A549 (cell line): ENCODE data around the gene RAPGEF5. TPM values are rescaled to one million over a fixed set of nuclear protein-coding genes. Genes with fewer than 3 reads are reported as not detected.

Experiments
- ATAC-seq, 2 experiments: fragments of 200-7000 bp in 1 of 2; fragments of >200 bp in 1 of 2; cut with Nextera tagmentation in 1 of 2; cut with Tn5 transposase in 1 of 2; 3 replicates each; pipeline versions ENCODE4 v1.8.0 to v1.9.1; 2018 to 2020; ENCODE audit warnings: mild to moderate bottlenecking in 1 of 2, moderate library complexity in 1 of 2
- CTCF ChIA-PET: fragments of 300-600 bp; sonication (Branson Sonifier 250); formaldehyde crosslinking; extraction: SDS; loops from one replicate; lab custom pipeline; 2021; ENCODE audit warnings: antibody characterized with exemption, inconsistent platforms; lab: Yijun Ruan, JAX
- POLR2A ChIA-PET: fragments of 350-600 bp; formaldehyde crosslinking; extraction: SDS; loops from one replicate; lab custom pipeline; 2021; ENCODE audit warnings: antibody characterized with exemption, inconsistent platforms; lab: Yijun Ruan, JAX
- DNase-seq, 2 experiments: peaks; one replicate each; pipeline versions ENCODE4 v3.0.0 to v3.0.0-alpha.2; 2011 to 2016; ENCODE audit warnings: low read depth in 1 of 2, low spot score in 1 of 2
- FAIRE-seq: peaks from 2 replicates; lab custom pipeline; 2011; peaks lifted over from hg19 to GRCh38; lab: Jason Lieb, UNC
- H3K27ac ChIP-seq, 2 experiments: fragments of >200 bp; sonication (Bioruptor Twin); formaldehyde crosslinking; 3 replicates each; pipeline ENCODE4 v1.5.1; 2016 to 2017
- H3K4me1 ChIP-seq: fragments of >200 bp; sonication (Bioruptor Twin); formaldehyde crosslinking; 3 replicates; pipeline ENCODE4 v1.6.1; 2016
- H3K4me2 ChIP-seq: fragments of >200 bp; sonication (Bioruptor Twin); formaldehyde crosslinking; 3 replicates; pipeline ENCODE4 v1.6.1; 2016
- H3K4me3 ChIP-seq: fragments of >200 bp; sonication (Bioruptor Twin); formaldehyde crosslinking; 3 replicates; pipeline ENCODE4 v1.5.1; 2016
- H3K9me3 ChIP-seq: fragments of >200 bp; sonication (Bioruptor Twin); formaldehyde crosslinking; 3 replicates; pipeline ENCODE4 v1.6.1; 2016
- BHLHE40 ChIP-seq: IDR thresholded peaks from 2 replicates; pipeline ENCODE4 v1.6.1; 2012; ENCODE audit warnings: low read depth, low read length, inconsistent platforms
- CEBPB ChIP-seq, 2 experiments: fragments of >200 bp in 1 of 2; sonication (Bioruptor Twin) in 1 of 2; formaldehyde crosslinking in 1 of 2; IDR thresholded peaks; 2 replicates each; pipeline ENCODE4 v1.6.1; 2012 to 2016
- CHD2 ChIP-seq: fragments of 150-350 bp; IDR thresholded peaks from 2 replicates; pipeline ENCODE4 v1.6.1; 2014; ENCODE audit warnings: low read length; ENCODE audit not compliant: partially characterized antibody
- CHD4 ChIP-seq: fragments of 200-600 bp; sonication (generic); IDR thresholded peaks from 2 replicates; pipeline ENCODE4 v1.6.1; 2016; ENCODE audit warnings: antibody characterized with exemption, mild to moderate bottlenecking, borderline replicate concordance
- CTCF ChIP-seq: fragments of >200 bp; sonication (Bioruptor Twin); formaldehyde crosslinking; IDR thresholded peaks from 3 replicates; pipeline ENCODE4 v1.5.1; 2016
- E2F6 ChIP-seq: IDR thresholded peaks from 2 replicates; pipeline ENCODE4 v1.6.1; 2012; ENCODE audit warnings: low read depth, borderline replicate concordance
- EHMT2 ChIP-seq: fragments of 200-600 bp; sonication (generic); IDR thresholded peaks from 2 replicates; pipeline ENCODE4 v1.6.1; 2016; ENCODE audit warnings: antibody characterized with exemption, low read depth, mild to moderate bottlenecking, moderate library complexity
- ELK1 ChIP-seq: fragments of 150-350 bp; IDR thresholded peaks from 2 replicates; pipeline ENCODE4 v1.6.1; 2014; ENCODE audit warnings: low read depth, mild to moderate bottlenecking, low read length
- EP300 ChIP-seq, 2 experiments: fragments of >200 bp; sonication (Bioruptor Twin); formaldehyde crosslinking; IDR thresholded peaks; 2 replicates in 1 of 2; 3 replicates in 1 of 2; pipeline ENCODE4 v1.6.1; 2016 to 2017
- HES2 ChIP-seq: fragments of >200 bp; sonication (Bioruptor Twin); formaldehyde crosslinking; IDR thresholded peaks from 2 replicates; pipeline ENCODE4 v1.6.1; 2016
- HMGXB4 ChIP-seq: fragments of 250-450 bp; sonication (Bioruptor Pico); IDR thresholded peaks from 2 replicates; pipeline ENCODE4 v1.5.0; 2021; ENCODE audit warnings: mild to moderate bottlenecking, moderate library complexity, borderline replicate concordance
- HOXB5 ChIP-seq: fragments of 250-450 bp; sonication (Bioruptor Pico); IDR thresholded peaks from 2 replicates; pipeline ENCODE4 v1.5.0; 2020; ENCODE audit warnings: mild to moderate bottlenecking, moderate library complexity
- JUN ChIP-seq, 2 experiments: fragments of >200 bp; sonication (Bioruptor Twin); formaldehyde crosslinking; IDR thresholded peaks; 2 replicates in 1 of 2; 3 replicates in 1 of 2; pipeline ENCODE4 v1.6.1; 2016 to 2017
- JUNB ChIP-seq: fragments of >200 bp; sonication (Bioruptor Twin); formaldehyde crosslinking; IDR thresholded peaks from 2 replicates; pipeline ENCODE4 v1.6.1; 2016
- KDM5A ChIP-seq: fragments of 200-600 bp; sonication (generic); IDR thresholded peaks from 2 replicates; pipeline ENCODE4 v1.6.1; 2016; ENCODE audit warnings: antibody characterized with exemption, mild to moderate bottlenecking
- MAX ChIP-seq: IDR thresholded peaks from 2 replicates; pipeline ENCODE4 v1.6.1; 2012
- NFE2L2 ChIP-seq: fragments of 150-350 bp; conservative IDR thresholded peaks from 2 replicates; pipeline ENCODE4 v1.6.1; 2014; ENCODE audit warnings: low read length
- NPAS2 ChIP-seq: fragments of 250-450 bp; sonication (Bioruptor Pico); IDR thresholded peaks from 2 replicates; pipeline ENCODE4 v1.8.0; 2022; ENCODE audit warnings: mild to moderate bottlenecking, moderate library complexity, borderline replicate concordance
- NR3C1 ChIP-seq: fragments of >200 bp; sonication (Bioruptor Twin); formaldehyde crosslinking; IDR thresholded peaks from 3 replicates; pipeline ENCODE4 v1.6.1; 2017
- PBX3 ChIP-seq: IDR thresholded peaks from 2 replicates; pipeline ENCODE4 v1.6.1; 2012
- REST ChIP-seq: fragments of 200-600 bp; sonication (generic); IDR thresholded peaks from 2 replicates; pipeline ENCODE4 v1.6.1; 2016; ENCODE audit warnings: antibody characterized with exemption, mild to moderate bottlenecking, moderate library complexity
- TFCP2L1 ChIP-seq: fragments of 250-450 bp; sonication (Bioruptor Pico); IDR thresholded peaks from 2 replicates; pipeline ENCODE4 v1.5.0; 2021; ENCODE audit warnings: mild to moderate bottlenecking
- ZNF302 ChIP-seq: fragments of 250-450 bp; sonication (Bioruptor Pico); IDR thresholded peaks from 2 replicates; pipeline ENCODE4 v1.9.0; 2021; ENCODE audit warnings: inconsistent platforms, mild to moderate bottlenecking, moderate library complexity
- ZSCAN20 ChIP-seq: fragments of 250-450 bp; sonication (Bioruptor Pico); IDR thresholded peaks from 2 replicates; pipeline ENCODE4 v1.8.0; 2022; ENCODE audit warnings: mild to moderate bottlenecking, moderate library complexity
- WGBS: methylation state at CpG from one replicate; pipeline ENCODE4 v1.1.6; 2017; ENCODE audit errors: missing lambda C conversion rate; 5-methylcytosine and 5-hydroxymethylcytosine counted together
- polyA plus RNA-seq, 4 experiments: library from polyadenylated mRNA; depleted of rRNA in 3 of 4; stranded (reverse); fragments of >200 nt; fragmentation: RNase III in 1 of 4; extraction: RNeasy Plus Mini Kit Qiagen cat#74134 plus additional on column Dnase treatment in 1 of 4; gene quantifications; 2 replicates in 3 of 4; 3 replicates in 1 of 4; pipeline ENCODE4 v1.2.3, GENCODE V29; 2011 to 2017

Gene RAPGEF5
- polyA plus RNA-seq, 2 of the 4 experiments (the other 2 are of a cell fraction), result 0.03 to 0.14 TPM

GRCh38 chr7:22182149-22182548, 174.8 kb downstream of the RAPGEF5 start (continued):
- TF ChIP-seq CTCF, result no peak
- TF ChIP-seq HES2, result no peak
- TF ChIP-seq CEBPB (IDR thresholded peaks at IDR 0.05), result no peak
- TF ChIP-seq CHD2, result no peak
- no peak for TF ChIP-seq PBX3
- no peak for TF ChIP-seq NPAS2 (CRISPR knock-in tag)
- TF ChIP-seq HOXB5 (CRISPR knock-in tag), result no peak
- TF ChIP-seq, all 56 proteins: peak for 0

- no peak for TF ChIP-seq ZSCAN20 (CRISPR knock-in tag)
- TF ChIP-seq JUNB, result no peak
- TF ChIP-seq BHLHE40, result no peak
- no peak for TF ChIP-seq EHMT2
- TF ChIP-seq CHD2, result no peak
- no peak for TF ChIP-seq PBX3
- TF ChIP-seq NR3C1, result no peak
- TF ChIP-seq MAX, result no peak
- no peak for TF ChIP-seq REST
- no peak for TF ChIP-seq TFCP2L1 (CRISPR knock-in tag)
- TF ChIP-seq CEBPB (IDR thresholded peaks at IDR 0.05), result no peak
- no peak for TF ChIP-seq CHD4
- no peak for TF ChIP-seq HOXB5 (CRISPR knock-in tag)
- Histone ChIP-seq H3K27ac (no peak overlapping the region), H3K4me3 (no peak overlapping the region), H3K4me1 (no peaks in the 10 kb centered on the region), H3K9me3 (no peaks in the 10 kb centered on the region), H3K4me2 (no peak overlapping the region)
- FAIRE-seq (no peak), DNase-seq (no peak), ATAC-seq (no peak)
- ChIA-PET CTCF (interaction anchor here (0.9 kb wide), 1 partner anchor 9 kb away, joined by 3 read pairs; no protein-coding TSS in a partner anchor), POLR2A (no interaction called here)
- WGBS, result 2% methylated on average over 1 of the region's 1 CpG
These were observed 175.3 kb downstream of the RAPGEF5 start for GRCh38 chr7:22181663-22182062.

GRCh38 chr7:22179442-22179879, 177.5 kb downstream of the RAPGEF5 start:
- Histone ChIP-seq H3K4me3 (no peak overlapping the region), H3K27ac (no peak overlapping the region), H3K9me3 (no peaks in the 10 kb centered on the region), H3K4me2 (no peak overlapping the region), H3K4me1 (no peaks in the 10 kb centered on the region)
- DNase-seq, result no peak
- POLR2A ChIA-PET, result no interaction called here
- no peak for FAIRE-seq
- WGBS, result 38% methylated on average over 4 of the region's 4 CpGs
- CTCF ChIA-PET, result no interaction called here
- no peak for ATAC-seq
- TF ChIP-seq ZNF302 (CRISPR knock-in tag), result no peak
- no peak for TF ChIP-seq JUN (IDR thresholded peaks at IDR 0.05)
- TF ChIP-seq NFE2L2, result no peak
- TF ChIP-seq EP300 (IDR thresholded peaks at IDR 0.05), result no peak
- TF ChIP-seq ELK1, result no peak
- TF ChIP-seq HMGXB4 (CRISPR knock-in tag), result no peak
- no peak for TF ChIP-seq E2F6
- TF ChIP-seq KDM5A, result no peak
